Upper lobe of left lung (tissue), 6 donors: ENCODE measurements around the gene MRPS18C. TPM values are rescaled to one million over a fixed set of nuclear protein-coding genes. Genes with fewer than 3 reads are reported as not detected.

Source experiments
- ATAC-seq, 2 donors: fragments of 200-7000 bp; cut with Tn5 transposase; one replicate each; pipeline ENCODE4 v1.9.1; 2022; ENCODE audit warnings: mild to moderate bottlenecking in 2 of 2, moderate library complexity in 2 of 2; ENCODE audit not compliant: low FRiP score in 2 of 2
- DNase-seq, 2 donors: peaks; one replicate each; pipeline ENCODE4 v3.0.0-alpha.2; 2019 to 2020
- H3K27ac ChIP-seq, 4 donors: fragments of 200-600 bp; sonication (generic); one replicate each; pipeline ENCODE4 v1.5.1; 2016 to 2019
- H3K27me3 ChIP-seq, 4 donors: fragments of 200-600 bp; sonication (generic); one replicate each; pipeline ENCODE4 v1.5.1; 2017 to 2019
- H3K36me3 ChIP-seq, 4 donors: fragments of 200-600 bp; sonication (generic); one replicate each; pipeline ENCODE4 v1.5.1; 2016 to 2019
- H3K4me1 ChIP-seq, 4 donors: fragments of 200-600 bp; sonication (generic); one replicate each; pipeline ENCODE4 v1.5.1; 2018 to 2019
- H3K4me3 ChIP-seq, 4 donors: fragments of 200-600 bp; sonication (generic); one replicate each; pipeline ENCODE4 v1.5.1; 2017 to 2019; ENCODE audit warnings: mild to moderate bottlenecking in 2 of 4, moderate library complexity in 1 of 4
- H3K9me3 ChIP-seq, 4 donors: fragments of 200-600 bp; sonication (generic); one replicate each; pipeline ENCODE4 v1.5.1; 2018 to 2019
- EP300 ChIP-seq, 4 donors: sonication (generic); formaldehyde crosslinking; IDR thresholded peaks; one replicate each; pipeline ENCODE4 v1.5.1; 2017; ENCODE audit warnings: antibody characterized with exemption in 4 of 4, control low read depth in 2 of 4
- POLR2A ChIP-seq, 4 donors: fragments of 450-650 bp; IDR thresholded peaks; one replicate each; pipeline ENCODE4 v1.5.1; 2016 to 2017; ENCODE audit warnings: antibody characterized with exemption in 4 of 4, mild to moderate bottlenecking in 2 of 4
- POLR2AphosphoS5 ChIP-seq, 2 donors: sonication (generic); formaldehyde crosslinking; IDR thresholded peaks; one replicate each; pipeline ENCODE4 v1.5.1; 2017; ENCODE audit warnings: antibody characterized with exemption in 2 of 2
- WGBS, 2 donors: methylation state at CpG; one replicate each; pipeline ENCODE4 v1.1.5; 2017 to 2018; 5-methylcytosine and 5-hydroxymethylcytosine counted together
- total RNA-seq, 6 donors: library from RNA; depleted of rRNA in 4 of 6; stranded (reverse); fragments of >200 nt in 4 of 6; gene quantifications; one replicate each; pipeline versions ENCODE4 v1.1.0 to v1.2.1, GENCODE V29; 2016 to 2021
- TF ChIP-seq, protein P1 (sequence below), 6 experiments: fragments of 450-650 bp in 4 of 6; fragments of 200-600 bp in 2 of 6; sonication (generic) in 2 of 6; IDR thresholded peaks; one replicate each; pipeline ENCODE4 v1.5.1; 2016 to 2019; ENCODE audit warnings: antibody characterized with exemption in 6 of 6
- donor health status: DM: no; HTN: no; CAD: no; lungs with moderate emphysema.
- donor health status: DM: no; HTN: yes; CAD: no; lungs with severe emphysema.

The MRPS18C gene
- total RNA-seq, 6 donors from 2014 or later, result 3.4 to 38.4 (median 22.8) TPM

DNA sequence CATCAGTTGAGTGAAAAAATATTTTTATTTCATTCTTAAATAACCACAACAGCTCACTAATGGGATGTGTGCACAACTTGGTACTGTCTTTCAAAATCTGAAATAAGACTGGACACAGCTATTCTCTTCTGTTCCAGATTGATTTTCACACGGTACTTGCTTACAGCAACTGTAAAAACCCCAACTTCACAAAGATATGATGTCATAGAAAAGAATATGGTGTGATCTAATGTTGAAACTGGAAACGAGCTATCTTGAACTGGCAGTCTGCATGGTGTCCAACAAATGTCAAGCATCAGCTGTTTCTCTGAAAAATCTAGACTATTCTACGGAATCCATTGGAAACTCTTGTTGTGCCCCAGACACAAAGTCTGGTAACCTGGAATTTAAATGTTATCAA, 15.0 kb upstream of the MRPS18C start:
- DNase-seq, result no peak
- no peak for TF ChIP-seq EP300 (IDR thresholded peaks at IDR 0.05)
- no peak for TF ChIP-seq POLR2AphosphoS5 (IDR thresholded peaks at IDR 0.05)
- TF ChIP-seq POLR2A (IDR thresholded peaks at IDR 0.05), result no peak
- TF ChIP-seq, protein P1, sequence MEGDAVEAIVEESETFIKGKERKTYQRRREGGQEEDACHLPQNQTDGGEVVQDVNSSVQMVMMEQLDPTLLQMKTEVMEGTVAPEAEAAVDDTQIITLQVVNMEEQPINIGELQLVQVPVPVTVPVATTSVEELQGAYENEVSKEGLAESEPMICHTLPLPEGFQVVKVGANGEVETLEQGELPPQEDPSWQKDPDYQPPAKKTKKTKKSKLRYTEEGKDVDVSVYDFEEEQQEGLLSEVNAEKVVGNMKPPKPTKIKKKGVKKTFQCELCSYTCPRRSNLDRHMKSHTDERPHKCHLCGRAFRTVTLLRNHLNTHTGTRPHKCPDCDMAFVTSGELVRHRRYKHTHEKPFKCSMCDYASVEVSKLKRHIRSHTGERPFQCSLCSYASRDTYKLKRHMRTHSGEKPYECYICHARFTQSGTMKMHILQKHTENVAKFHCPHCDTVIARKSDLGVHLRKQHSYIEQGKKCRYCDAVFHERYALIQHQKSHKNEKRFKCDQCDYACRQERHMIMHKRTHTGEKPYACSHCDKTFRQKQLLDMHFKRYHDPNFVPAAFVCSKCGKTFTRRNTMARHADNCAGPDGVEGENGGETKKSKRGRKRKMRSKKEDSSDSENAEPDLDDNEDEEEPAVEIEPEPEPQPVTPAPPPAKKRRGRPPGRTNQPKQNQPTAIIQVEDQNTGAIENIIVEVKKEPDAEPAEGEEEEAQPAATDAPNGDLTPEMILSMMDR (IDR thresholded peaks at IDR 0.05), result no peak
- no peak overlapping the region for H3K4me3 ChIP-seq
- H3K27ac ChIP-seq, result no peak overlapping the region
- no peaks in the 10 kb centered on the region for H3K27me3 ChIP-seq
- peaks cover 25 to 81% (median 36%) of the 10 kb centered on the region in 4 donors for H3K36me3 ChIP-seq
- H3K9me3 ChIP-seq, result no peaks in the 10 kb centered on the region
- no peaks in the 10 kb centered on the region for H3K4me1 ChIP-seq
- ATAC-seq, result no peak
- WGBS, 2 donors, result 87 to 92% methylated on average over 3 of the region's 3 CpGs

DNA sequence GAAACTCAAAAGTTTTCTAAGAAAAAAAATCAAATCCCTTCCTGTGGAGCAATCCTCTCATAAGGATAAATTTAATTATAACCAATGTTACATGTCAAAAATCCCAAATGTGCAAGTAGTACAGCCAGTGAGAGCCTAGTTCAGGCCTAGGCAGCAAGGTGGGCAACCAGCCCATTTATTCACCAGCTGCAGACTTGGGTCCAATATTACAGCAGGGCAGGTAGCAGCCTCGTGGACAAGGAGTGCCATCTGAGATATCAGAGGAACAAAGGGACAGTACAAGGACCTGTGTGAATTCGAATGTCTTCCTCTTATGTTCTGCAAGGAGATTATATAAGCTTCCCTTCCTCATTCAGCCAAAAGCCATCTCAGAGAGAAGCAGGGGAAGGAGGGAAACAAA, 6.8 kb upstream of the MRPS18C start:
- TF ChIP-seq EP300 (IDR thresholded peaks at IDR 0.05), result no peak
- TF ChIP-seq, protein P1 (IDR thresholded peaks at IDR 0.05), result no peak
- TF ChIP-seq POLR2AphosphoS5 (IDR thresholded peaks at IDR 0.05), result no peak
- no peak for TF ChIP-seq POLR2A (IDR thresholded peaks at IDR 0.05)
- H3K4me1 ChIP-seq, result peaks cover 1 to 4% (median 2%) of the 10 kb centered on the region in 4 donors
- DNase-seq (no peak), ATAC-seq (no peak)
- WGBS, 2 donors, result 48 to 74% methylated on average over 2 of the region's 2 CpGs
- no peak overlapping the region for H3K4me3 ChIP-seq
- H3K36me3 ChIP-seq, result peaks cover 7 to 49% (median 10%) of the 10 kb centered on the region in 4 donors
- H3K9me3 ChIP-seq, result no peaks in the 10 kb centered on the region
- no peak overlapping the region for H3K27ac ChIP-seq
- H3K27me3 ChIP-seq, result no peaks in the 10 kb centered on the region

DNA sequence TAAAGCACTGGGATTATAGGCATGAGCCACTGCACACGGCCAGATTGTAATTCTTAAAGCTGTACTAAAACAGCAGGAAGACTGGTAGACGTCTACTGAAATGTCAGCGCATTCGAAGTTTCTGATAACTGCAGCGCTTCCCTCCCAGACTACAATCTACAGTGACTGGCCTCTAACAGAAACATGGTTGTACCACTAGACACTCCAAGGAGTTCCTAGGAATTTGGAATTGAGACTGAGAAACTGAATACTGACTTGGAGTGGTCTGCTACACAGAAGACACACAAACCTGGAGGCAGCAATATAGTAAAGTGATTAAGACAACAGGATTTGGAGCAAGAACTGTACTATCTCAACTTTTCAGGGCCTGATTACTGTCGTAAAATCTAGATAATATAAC, 1.2 kb upstream of the MRPS18C start:
- Histone ChIP-seq H3K4me3 (peak overlapping the region; percentile 24 to 82 (median 74)), H3K9me3 (no peaks in the 10 kb centered on the region), H3K4me1 (peaks cover 20 to 31% (median 24%) of the 10 kb centered on the region in 4 donors), H3K36me3 (peaks cover 0 to 32% (median 5%) of the 10 kb centered on the region in 4 donors), H3K27ac (peak overlapping the region; percentile 96 to 98 (median 97)), H3K27me3 (no peaks in the 10 kb centered on the region)
- ATAC-seq (no peak), DNase-seq (no peak)
- TF ChIP-seq, protein P1 (IDR thresholded peaks at IDR 0.05), result no peak
- TF ChIP-seq EP300 (IDR thresholded peaks at IDR 0.05), result no peak
- no peak for TF ChIP-seq POLR2A (IDR thresholded peaks at IDR 0.05)
- TF ChIP-seq POLR2AphosphoS5 (IDR thresholded peaks at IDR 0.05), result no peak
- WGBS, 2 donors, result 15 to 23% methylated on average over 4 to 6 of the region's 6 CpGs

DNA sequence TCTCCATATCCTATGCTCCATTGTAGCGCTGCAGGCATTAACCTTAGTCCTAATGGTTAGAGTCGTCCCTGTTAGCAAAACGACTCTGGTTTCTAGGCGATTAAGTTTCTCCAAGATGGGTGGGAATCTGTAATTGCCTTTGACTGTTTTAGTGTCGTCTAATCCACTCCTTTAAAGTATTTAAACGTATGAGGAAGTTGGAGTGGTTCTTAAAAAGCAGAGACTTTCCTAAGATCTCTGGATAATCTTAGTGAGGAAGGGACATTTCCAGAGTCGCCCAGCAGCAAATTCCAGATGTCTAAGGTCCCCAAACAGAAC, 285 bp downstream of the MRPS18C start:
- TF ChIP-seq POLR2A (IDR thresholded peaks at IDR 0.05) (no peak), EP300 (IDR thresholded peaks at IDR 0.05) (no peak), POLR2AphosphoS5 (IDR thresholded peaks at IDR 0.05) (no peak)
- TF ChIP-seq, protein P1 (IDR thresholded peaks at IDR 0.05), result no peak
- Histone ChIP-seq H3K4me1 (peaks cover 20 to 31% (median 24%) of the 10 kb centered on the region in 4 donors), H3K4me3 (peak overlapping the region; percentile 53 to 82 (median 74)), H3K9me3 (no peaks in the 10 kb centered on the region), H3K36me3 (peaks cover 3 to 46% (median 17%) of the 10 kb centered on the region in 4 donors), H3K27me3 (no peaks in the 10 kb centered on the region), H3K27ac (peak overlapping the region; percentile 96 to 98 (median 97))
- WGBS, 2 donors, result 1 to 5% methylated on average over 7 of the region's 7 CpGs
- ATAC-seq (no peak), DNase-seq (no peak)

DNA sequence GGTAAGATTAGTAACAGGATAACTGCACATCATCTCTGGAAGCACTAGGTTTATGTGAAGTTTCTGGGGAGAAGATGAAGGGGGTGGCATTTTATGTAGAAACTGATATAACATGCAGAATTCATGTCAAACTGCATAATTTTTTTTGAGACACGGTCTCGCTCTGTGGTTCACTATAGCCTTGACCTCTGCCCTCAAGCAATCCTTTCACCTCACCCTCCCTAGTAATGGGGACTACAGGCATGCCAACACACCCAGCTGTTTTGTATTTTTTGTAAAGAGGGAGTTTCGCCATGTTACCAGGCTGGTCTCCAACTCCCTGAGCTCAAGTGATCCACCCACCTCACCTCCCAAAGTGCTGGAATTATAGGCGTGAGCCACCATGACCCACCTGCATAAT, 17.6 kb downstream of the MRPS18C start:
- no peak overlapping the region for H3K27ac ChIP-seq
- peaks cover 0 to 24% (median 8%) of the 10 kb centered on the region in 4 donors for H3K36me3 ChIP-seq
- ATAC-seq, result no peak
- H3K4me1 ChIP-seq, result no peaks in the 10 kb centered on the region
- no peaks in the 10 kb centered on the region for H3K27me3 ChIP-seq
- DNase-seq, result no peak
- H3K4me3 ChIP-seq, result no peak overlapping the region
- TF ChIP-seq POLR2AphosphoS5 (IDR thresholded peaks at IDR 0.05), result no peak
- no peak for TF ChIP-seq EP300 (IDR thresholded peaks at IDR 0.05)
- TF ChIP-seq POLR2A (IDR thresholded peaks at IDR 0.05), result no peak
- TF ChIP-seq, protein P1 (IDR thresholded peaks at IDR 0.05), result no peak
- no peaks in the 10 kb centered on the region for H3K9me3 ChIP-seq
- 82 to 84% methylated on average over 4 of the region's 4 CpGs for WGBS, 2 donors
